Mesodermal cell (in vitro differentiated cells): ENCODE data around the gene EXOC2.

Experiments used
- H3K27ac ChIP-seq: 2 replicates; pipeline ENCODE4 v1.7.0; 2013; ENCODE audit warnings: mild to moderate bottlenecking, low read depth, low read length, moderate library complexity; ENCODE audit not compliant: severe bottlenecking
- H3K36me3 ChIP-seq: 2 replicates; pipeline ENCODE4 v1.7.1; 2013; ENCODE audit warnings: mild to moderate bottlenecking, low read length, moderate library complexity; ENCODE audit not compliant: control insufficient read depth, insufficient read depth
- H3K4me1 ChIP-seq: one replicate; pipeline ENCODE4 v1.7.1; 2013; ENCODE audit warnings: mild to moderate bottlenecking, low read length; ENCODE audit not compliant: insufficient read depth, control insufficient read depth, poor library complexity, severe bottlenecking
- H3K4me3 ChIP-seq: 2 replicates; pipeline ENCODE4 v1.7.0; 2013; ENCODE audit warnings: low read length, control low read depth, mild to moderate bottlenecking; ENCODE audit not compliant: insufficient read depth, poor library complexity, severe bottlenecking; ENCODE audit errors: extremely low read depth
- H3K9me3 ChIP-seq: 2 replicates; pipeline ENCODE4 v1.7.1; 2013; ENCODE audit warnings: mild to moderate bottlenecking, low read length, moderate library complexity; ENCODE audit not compliant: control insufficient read depth
- WGBS, 2 experiments: methylation state at CpG; one replicate each; pipeline ENCODE4 v1.1.5; 2013; ENCODE audit warnings: missing lambda C conversion rate in 2 of 2; ENCODE audit not compliant: insufficient coverage in 2 of 2; 5-methylcytosine and 5-hydroxymethylcytosine counted together

The EXOC2 gene

GRCh38 chr6:451336-451735 is 241.6 kb downstream of the EXOC2 start:
- H3K27ac ChIP-seq: no peak overlapping the region
- H3K9me3 ChIP-seq: no peaks in the 10 kb centered on the region
- no peaks in the 10 kb centered on the region for H3K4me1 ChIP-seq
- H3K4me3 ChIP-seq: no peak overlapping the region
- H3K36me3 ChIP-seq: no peaks in the 10 kb centered on the region
- WGBS, 2 experiments: 86 to 92% methylated on average over 10 to 12 of the region's 12 CpGs

- H3K36me3 ChIP-seq: no peaks in the 10 kb centered on the region
Measured at GRCh38 chr6:449486-450419, 243.2 kb downstream of the EXOC2 start.

GRCh38 chr6:449057-449430 is 243.9 kb downstream of the EXOC2 start:
- WGBS, 2 experiments: 85 to 87% methylated on average over 12 of the region's 12 CpGs
- no peaks in the 10 kb centered on the region for H3K4me1 ChIP-seq
- no peak overlapping the region for H3K27ac ChIP-seq
- no peaks in the 10 kb centered on the region for H3K36me3 ChIP-seq
- no peaks in the 10 kb centered on the region for H3K9me3 ChIP-seq
- H3K4me3 ChIP-seq: no peak overlapping the region

More at GRCh38 chr6:449486-450419, 243.2 kb downstream of the EXOC2 start:
- Histone ChIP-seq H3K27ac (no peak overlapping the region), H3K4me1 (no peaks in the 10 kb centered on the region), H3K4me3 (no peak overlapping the region), H3K9me3 (no peaks in the 10 kb centered on the region)
- 91 to 92% methylated on average over 51 to 59 of the region's 62 CpGs for WGBS, 2 experiments

GRCh38 chr6:448296-449056 is 244.5 kb downstream of the EXOC2 start:
- Histone ChIP-seq H3K9me3 (no peaks in the 10 kb centered on the region), H3K4me3 (no peak overlapping the region), H3K36me3 (no peaks in the 10 kb centered on the region), H3K27ac (no peak overlapping the region), H3K4me1 (no peaks in the 10 kb centered on the region)
- 90% methylated on average over 15 to 17 of the region's 19 CpGs for WGBS, 2 experiments

GRCh38 chr6:447381-448165 is 245.4 kb downstream of the EXOC2 start:
- Histone ChIP-seq H3K4me1 (no peaks in the 10 kb centered on the region), H3K36me3 (no peaks in the 10 kb centered on the region), H3K27ac (no peak overlapping the region), H3K9me3 (no peaks in the 10 kb centered on the region), H3K4me3 (no peak overlapping the region)
- 88 to 94% methylated on average over 25 to 26 of the region's 29 CpGs for WGBS, 2 experiments

GRCh38 chr6:446418-447366 is 246.2 kb downstream of the EXOC2 start:
- 94 to 96% methylated on average over 23 to 27 of the region's 28 CpGs for WGBS, 2 experiments
- Histone ChIP-seq H3K9me3 (no peaks in the 10 kb centered on the region), H3K4me3 (no peak overlapping the region), H3K36me3 (no peaks in the 10 kb centered on the region), H3K4me1 (no peaks in the 10 kb centered on the region), H3K27ac (no peak overlapping the region)

GRCh38 chr6:445571-446417 is 247.1 kb downstream of the EXOC2 start:
- no peaks in the 10 kb centered on the region for H3K36me3 ChIP-seq

GRCh38 chr6:444653-445275 is 248.2 kb downstream of the EXOC2 start:
- 89 to 91% methylated on average over 17 to 18 of the region's 18 CpGs for WGBS, 2 experiments
- H3K36me3 ChIP-seq: no peaks in the 10 kb centered on the region
- H3K9me3 ChIP-seq: no peaks in the 10 kb centered on the region
- no peaks in the 10 kb centered on the region for H3K4me1 ChIP-seq
- H3K27ac ChIP-seq: no peak overlapping the region
- no peak overlapping the region for H3K4me3 ChIP-seq

More at GRCh38 chr6:445571-446417, 247.1 kb downstream of the EXOC2 start:
- Histone ChIP-seq H3K4me3 (no peak overlapping the region), H3K27ac (no peak overlapping the region), H3K4me1 (no peaks in the 10 kb centered on the region), H3K9me3 (no peaks in the 10 kb centered on the region)
- 88 to 89% methylated on average over 9 to 10 of the region's 11 CpGs for WGBS, 2 experiments

- no peak overlapping the region for H3K4me3 ChIP-seq
- 89 to 90% methylated on average over 18 to 19 of the region's 19 CpGs for WGBS, 2 experiments
- H3K4me1 ChIP-seq: no peaks in the 10 kb centered on the region
- H3K36me3 ChIP-seq: no peaks in the 10 kb centered on the region
- no peaks in the 10 kb centered on the region for H3K9me3 ChIP-seq
- H3K27ac ChIP-seq: no peak overlapping the region
Measured at GRCh38 chr6:443621-444159, 249.2 kb downstream of the EXOC2 start.
